Measurements from ENCODE around the gene USP17L19.
"Not testable (repeated sequence)": the region's sequence is repeated elsewhere in the genome, so short reads cannot be mapped to it uniquely, and the experiment has no call there.

USP17L19 gene

DNA sequence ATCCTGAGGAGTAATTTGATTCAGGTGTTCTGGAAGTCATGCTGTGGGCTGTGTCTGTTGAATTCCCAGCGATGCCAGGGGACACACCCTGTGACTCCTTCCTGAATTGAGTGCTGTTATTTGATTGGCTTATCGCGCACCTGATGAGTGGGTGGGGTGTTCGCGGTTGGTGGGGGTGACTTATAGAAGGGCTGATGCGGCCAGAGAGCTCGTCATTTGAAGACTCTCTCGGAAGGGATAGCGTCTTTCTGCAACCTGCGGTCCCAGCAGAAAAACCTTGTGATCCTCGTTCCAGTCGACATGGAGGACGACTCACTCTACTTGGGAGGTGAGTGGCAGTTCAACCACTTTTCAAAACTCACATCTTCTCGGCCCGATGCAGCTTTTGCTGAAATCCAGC lies 4.6 kb downstream of the USP17L19 start, which contains the start of gene USP17L20:
TSS of gene USP17L20 (plus strand) at position 301 of the 400 bp plus-strand sequence. CDS start at position 301, 0 bp downstream.
- not testable (repeated sequence) for H3K4me1 ChIP-seq (ENCODE audit: insufficient read depth, poor library complexity, severe bottlenecking); H3K27ac ChIP-seq (ENCODE audit: poor library complexity, severe bottlenecking); H3K9me3 ChIP-seq (ENCODE audit: severe bottlenecking); H3K27me3 ChIP-seq (ENCODE audit: insufficient read depth, poor library complexity, severe bottlenecking); ATAC-seq (ENCODE audit: low read depth); H3K4me3 ChIP-seq (ENCODE audit: severe bottlenecking); DNase-seq (ENCODE audit: low spot score); H3K36me3 ChIP-seq (ENCODE audit: low read depth)

DNA sequence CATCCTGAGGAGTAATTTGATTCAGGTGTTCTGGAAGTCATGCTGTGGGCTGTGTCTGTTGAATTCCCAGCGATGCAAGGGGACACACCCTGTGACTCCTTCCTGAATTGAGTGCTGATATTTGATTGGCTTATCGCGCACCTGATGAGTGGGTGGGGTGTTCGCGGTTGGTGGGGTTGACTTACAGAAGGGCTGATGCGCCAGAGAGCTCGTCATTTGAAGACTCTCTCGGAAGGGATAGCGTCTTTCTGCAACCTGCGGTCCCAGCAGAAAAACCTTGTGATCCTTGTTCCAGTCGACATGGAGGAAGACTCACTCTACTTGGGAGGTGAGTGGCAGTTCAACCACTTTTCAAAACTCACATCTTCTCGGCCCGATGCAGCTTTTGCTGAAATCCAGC lies 9.4 kb downstream of the USP17L19 start, which contains the start of gene USP17L21:
TSS of gene USP17L21 (plus strand) at position 301 of the 400 bp plus-strand sequence. CDS start at position 301, 0 bp downstream.
- not testable (repeated sequence) for H3K4me1 ChIP-seq (ENCODE audit: insufficient read depth, poor library complexity, severe bottlenecking); H3K9me3 ChIP-seq (ENCODE audit: severe bottlenecking); ATAC-seq (ENCODE audit: low read depth); H3K27ac ChIP-seq (ENCODE audit: poor library complexity, severe bottlenecking); H3K27me3 ChIP-seq (ENCODE audit: insufficient read depth, poor library complexity, severe bottlenecking); H3K4me3 ChIP-seq (ENCODE audit: severe bottlenecking); DNase-seq (ENCODE audit: low spot score); H3K36me3 ChIP-seq (ENCODE audit: low read depth)

- not testable (repeated sequence) for H3K4me3 ChIP-seq (ENCODE audit: severe bottlenecking); H3K36me3 ChIP-seq (ENCODE audit: low read depth); H3K9me3 ChIP-seq (ENCODE audit: severe bottlenecking); H3K4me1 ChIP-seq (ENCODE audit: insufficient read depth, poor library complexity, severe bottlenecking); H3K27ac ChIP-seq (ENCODE audit: poor library complexity, severe bottlenecking); ATAC-seq (ENCODE audit: low read depth); DNase-seq (ENCODE audit: low spot score); H3K27me3 ChIP-seq (ENCODE audit: insufficient read depth, poor library complexity, severe bottlenecking)
Measured at GRCh38 chr4:9267319-9267718, 14.1 kb downstream of the USP17L19 start, which contains the start of gene USP17L22. USP17L22 (plus strand) TSS chr4:9267619; CDS start chr4:9267619, 0 bp downstream.

GRCh38 chr4:9271719-9272118 lies 18.5 kb downstream of the USP17L19 start:
- H3K27ac ChIP-seq (ENCODE audit: poor library complexity, severe bottlenecking); H3K9me3 ChIP-seq (ENCODE audit: severe bottlenecking); H3K36me3 ChIP-seq (ENCODE audit: low read depth); H3K4me3 ChIP-seq (ENCODE audit: severe bottlenecking); H3K4me1 ChIP-seq (ENCODE audit: insufficient read depth, poor library complexity, severe bottlenecking); H3K27me3 ChIP-seq (ENCODE audit: insufficient read depth, poor library complexity, severe bottlenecking); ATAC-seq (ENCODE audit: low read depth): not testable (repeated sequence)
- peak; percentile 78 for DNase-seq (ENCODE audit: low spot score)

All from RWPE2 (cell line).